Spleen (tissue), 11 donors: ENCODE results near the gene ADCY2. TPM values are rescaled to one million over a fixed set of nuclear protein-coding genes. Genes with fewer than 3 reads are reported as not detected.

Experiments
- DNase-seq: peaks from one replicate; pipeline ENCODE4 v3.0.0-alpha.2; 2020
- H3K27ac ChIP-seq, 8 donors: fragments of 200-600 bp; sonication (generic) in 7 of 8; 1 replicate in 4 of 8; 2 replicates in 4 of 8; pipeline versions ENCODE4 v1.5.0 to v1.8.0; 2016 to 2021; ENCODE audit warnings: inconsistent platforms in 4 of 8, mild to moderate bottlenecking in 4 of 8, moderate library complexity in 1 of 8
- H3K27me3 ChIP-seq, 7 donors: fragments of 200-600 bp; sonication (generic) in 6 of 7; replicated peaks in 1 of 7; 1 replicate in 4 of 7; 2 replicates in 3 of 7; pipeline versions ENCODE4 v1.5.0 to v1.8.0; 2016 to 2021; ENCODE audit warnings: inconsistent platforms in 3 of 7, mild to moderate bottlenecking in 1 of 7
- H3K36me3 ChIP-seq, 6 donors: fragments of 200-600 bp; sonication (generic) in 5 of 6; 1 replicate in 4 of 6; 2 replicates in 2 of 6; pipeline versions ENCODE4 v1.5.0 to v1.8.0; 2016 to 2021; ENCODE audit warnings: inconsistent platforms in 2 of 6
- H3K4me1 ChIP-seq, 6 donors: fragments of 200-600 bp; sonication (generic) in 5 of 6; 1 replicate in 3 of 6; 2 replicates in 3 of 6; pipeline versions ENCODE4 v1.5.0 to v1.8.0; 2016 to 2021; ENCODE audit warnings: inconsistent platforms in 3 of 6
- H3K4me3 ChIP-seq, 8 donors: fragments of 200-600 bp; sonication (generic) in 7 of 8; 1 replicate in 4 of 8; 2 replicates in 4 of 8; pipeline versions ENCODE4 v1.5.0 to v1.8.0; 2016 to 2021; ENCODE audit warnings: inconsistent platforms in 4 of 8, mild to moderate bottlenecking in 4 of 8, moderate library complexity in 2 of 8
- H3K9me3 ChIP-seq, 8 donors: fragments of 200-600 bp; sonication (generic) in 7 of 8; 1 replicate in 4 of 8; 2 replicates in 4 of 8; pipeline versions ENCODE4 v1.5.0 to v1.8.0; 2016 to 2021; ENCODE audit warnings: inconsistent platforms in 4 of 8
- CTCF ChIP-seq, 11 experiments: fragments of 200-600 bp in 7 of 11; fragments of 450-650 bp in 4 of 11; sonication (generic) in 4 of 11; IDR thresholded peaks in 8 of 11; conservative IDR thresholded peaks in 3 of 11; 1 replicate in 7 of 11; 2 replicates in 4 of 11; pipeline versions ENCODE4 v1.4.0 to v1.8.0; 2016 to 2021; ENCODE audit warnings: antibody characterized with exemption in 11 of 11, inconsistent platforms in 4 of 11, mild to moderate bottlenecking in 1 of 11
- POLR2A ChIP-seq, 3 donors: fragments of 450-650 bp; IDR thresholded peaks; one replicate each; pipeline ENCODE4 v1.5.1; 2017; ENCODE audit warnings: antibody characterized with exemption in 3 of 3, mild to moderate bottlenecking in 1 of 3
- POLR2AphosphoS5 ChIP-seq, 3 donors: sonication (generic); formaldehyde crosslinking; IDR thresholded peaks; one replicate each; pipeline ENCODE4 v1.5.1; 2017; ENCODE audit warnings: antibody characterized with exemption in 3 of 3
- WGBS, 5 donors: extraction: QIAGEN DNeasy Blood & Tissue Kit in 3 of 5; methylation state at CpG; one replicate each; pipeline versions ENCODE4 v1.1.5 to v1.1.7; 2013 to 2018; 5-methylcytosine and 5-hydroxymethylcytosine counted together
- intact Hi-C: fragments of 100-400 bp; cut with DNase I; formaldehyde crosslinking; loops from one replicate; pipeline ENCODE4 v1.15.0; 2023; ENCODE audit warnings: low total_unique reads
- polyA plus RNA-seq, 3 donors: library from polyadenylated mRNA; stranded (reverse); fragments of 200-250 nt; gene quantifications; one replicate each; pipeline ENCODE4 v1.2.1, GENCODE V29; 2013
- total RNA-seq, 7 donors: library from RNA; depleted of rRNA in 3 of 7; stranded (reverse); fragments of >200 nt in 3 of 7; fragmentation: NEBNext Ultra II Directional in 4 of 7; extraction: Animal tissue kit (Norgen Biotek cat#: 25700) in 4 of 7; gene quantifications; one replicate each; pipeline versions ENCODE4 v1.1.0 to v1.2.1, GENCODE V29; 2016 to 2021
- donor health status: healthy with polysubstance abuse.
- donor health status: DM: no; HTN: no; CAD: no; lungs with moderate emphysema.
- donor health status: DM: no; HTN: no; CAD: no.
- donor health status: Bipolar disorder and iron deficiency.
- donor health status: healthy.
- donor health status: DM: no; HTN: no; CAD: no.
- donor health status: DM: yes; HTN: yes; CAD: no.

The ADCY2 gene
- total and polyA plus RNA-seq, 10 donors: 0.02 to 1.5 (median 0.18) TPM

DNA sequence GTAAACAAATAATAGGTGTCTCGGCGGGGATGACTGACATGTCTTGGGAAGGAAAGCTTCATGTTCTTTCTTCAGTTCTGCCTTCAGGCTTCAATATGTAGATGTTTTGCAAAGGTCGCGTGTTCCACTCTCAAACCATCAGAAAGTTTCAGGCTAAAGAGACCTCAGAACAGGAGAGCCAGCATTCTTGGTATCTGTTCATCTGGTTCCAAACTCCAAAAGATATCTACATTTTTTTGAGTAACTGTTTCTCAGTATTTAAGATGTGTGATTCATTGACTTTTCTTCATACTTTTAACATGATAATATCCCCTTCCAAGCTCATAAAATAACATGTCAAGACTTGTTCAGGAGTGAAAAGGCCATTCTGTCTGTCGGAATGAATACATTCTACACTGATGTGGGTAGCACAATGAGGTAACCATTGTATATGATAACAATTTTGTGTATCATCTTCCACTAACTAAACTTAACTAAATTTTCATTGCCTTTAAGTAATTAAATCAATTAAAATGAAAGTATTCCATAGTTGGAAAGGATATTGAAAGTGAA lies 271.4 kb downstream of the ADCY2 start:
- H3K36me3 ChIP-seq: no peaks in the 10 kb centered on the region
- H3K9me3 ChIP-seq: no peaks in the 10 kb centered on the region
- 72 to 92% (median 82%) methylated on average over 5 of the region's 5 CpGs for WGBS, 5 donors
- intact Hi-C loops: no loop called here
- no peak for TF ChIP-seq POLR2A (IDR thresholded peaks at IDR 0.05)
- no peak for TF ChIP-seq CTCF (IDR thresholded peaks at IDR 0.05 in 8 of 11, conservative IDR thresholded peaks at IDR 0.05 in 3 of 11)
- no peak for TF ChIP-seq POLR2AphosphoS5 (IDR thresholded peaks at IDR 0.05)
- no peaks in the 10 kb centered on the region for H3K4me1 ChIP-seq
- no peaks in the 10 kb centered on the region for H3K27me3 ChIP-seq
- DNase-seq: no peak
- H3K27ac ChIP-seq: no peak overlapping the region
- no peak overlapping the region for H3K4me3 ChIP-seq

DNA sequence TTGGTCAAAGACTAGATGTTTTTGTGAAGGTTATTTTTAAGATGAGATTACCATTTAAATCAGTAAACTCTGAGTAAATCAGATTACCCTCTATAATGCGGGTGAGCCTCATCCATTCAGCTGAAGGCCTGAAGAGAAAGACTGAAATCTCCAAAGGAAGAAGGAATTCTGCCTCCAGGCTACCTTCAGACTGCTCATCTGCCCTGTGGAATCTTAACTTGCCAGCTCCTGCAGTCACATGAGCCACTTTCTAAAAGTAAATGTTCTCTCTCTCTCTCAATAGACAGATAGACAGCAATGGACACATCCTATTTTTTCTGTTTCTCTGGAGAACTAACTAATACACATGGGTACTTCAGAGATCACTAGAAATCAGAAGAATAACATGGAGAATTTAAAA lies 272.2 kb downstream of the ADCY2 start:
- WGBS, 5 donors: 83 to 100% (median 88%) methylated on average over 1 of the region's 1 CpG
- Histone ChIP-seq H3K36me3 (no peaks in the 10 kb centered on the region), H3K4me3 (no peak overlapping the region), H3K4me1 (no peaks in the 10 kb centered on the region), H3K27ac (no peak overlapping the region), H3K27me3 (no peaks in the 10 kb centered on the region), H3K9me3 (no peaks in the 10 kb centered on the region)
- intact Hi-C loops: no loop called here
- no peak for DNase-seq
- no peak for TF ChIP-seq POLR2A (IDR thresholded peaks at IDR 0.05)
- TF ChIP-seq POLR2AphosphoS5 (IDR thresholded peaks at IDR 0.05): no peak
- no peak for TF ChIP-seq CTCF (IDR thresholded peaks at IDR 0.05 in 8 of 11, conservative IDR thresholded peaks at IDR 0.05 in 3 of 11)

- Histone ChIP-seq H3K27ac (no peak overlapping the region), H3K36me3 (no peaks in the 10 kb centered on the region), H3K27me3 (no peaks in the 10 kb centered on the region), H3K4me3 (no peak overlapping the region), H3K4me1 (no peaks in the 10 kb centered on the region), H3K9me3 (no peaks in the 10 kb centered on the region)
- TF ChIP-seq POLR2AphosphoS5 (IDR thresholded peaks at IDR 0.05): no peak
- no peak for TF ChIP-seq CTCF (IDR thresholded peaks at IDR 0.05 in 8 of 11, conservative IDR thresholded peaks at IDR 0.05 in 3 of 11)
- TF ChIP-seq POLR2A (IDR thresholded peaks at IDR 0.05): no peak
- no peak for DNase-seq
- intact Hi-C loops: no loop called here
These were observed 272.7 kb downstream of the ADCY2 start for GRCh38 chr5:7668627-7669026.

- H3K27me3 ChIP-seq: no peaks in the 10 kb centered on the region
- H3K27ac ChIP-seq: no peak overlapping the region
- H3K36me3 ChIP-seq: no peaks in the 10 kb centered on the region
- intact Hi-C loops: no loop called here
- H3K4me1 ChIP-seq: no peaks in the 10 kb centered on the region
- no peaks in the 10 kb centered on the region for H3K9me3 ChIP-seq
- TF ChIP-seq POLR2A (IDR thresholded peaks at IDR 0.05) (no peak), CTCF (IDR thresholded peaks at IDR 0.05 in 8 of 11, conservative IDR thresholded peaks at IDR 0.05 in 3 of 11) (no peak), POLR2AphosphoS5 (IDR thresholded peaks at IDR 0.05) (no peak)
- DNase-seq: no peak
- no peak overlapping the region for H3K4me3 ChIP-seq
- WGBS, 5 donors: 69 to 84% (median 77%) methylated on average over 7 of the region's 7 CpGs
These were observed 275.5 kb downstream of the ADCY2 start for GRCh38 chr5:7671381-7671993.
